ENCODE data around the gene PARD6B.
"Not testable (repeated sequence)": the region's sequence is repeated elsewhere in the genome, so short reads cannot be mapped to it uniquely, and the experiment has no call there.

Gene PARD6B

DNA sequence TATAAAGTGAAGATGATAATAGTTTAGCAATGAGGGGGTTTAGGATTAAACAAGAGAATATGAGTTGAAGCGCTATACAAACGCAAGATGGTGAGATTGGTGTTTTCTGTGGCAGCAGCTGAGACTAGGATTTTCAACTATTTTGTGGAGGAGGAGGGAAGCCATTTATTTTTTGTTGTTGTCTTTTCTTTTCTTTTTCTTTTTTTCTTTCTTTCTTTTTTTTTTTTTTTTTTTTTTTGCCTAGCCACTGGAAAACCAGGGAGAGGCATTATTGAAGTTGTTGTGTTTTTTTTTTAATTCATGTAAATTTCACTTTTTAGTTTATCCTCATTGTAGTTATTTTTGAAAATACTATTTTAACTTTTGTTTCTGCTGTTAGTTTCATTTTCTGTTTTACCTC, 15.9 kb downstream of the PARD6B start:
- no peak for DNase-seq

GRCh38 chr20:50750145-50750671, 18.8 kb downstream of the PARD6B start:
- DNase-seq: no peak

DNA sequence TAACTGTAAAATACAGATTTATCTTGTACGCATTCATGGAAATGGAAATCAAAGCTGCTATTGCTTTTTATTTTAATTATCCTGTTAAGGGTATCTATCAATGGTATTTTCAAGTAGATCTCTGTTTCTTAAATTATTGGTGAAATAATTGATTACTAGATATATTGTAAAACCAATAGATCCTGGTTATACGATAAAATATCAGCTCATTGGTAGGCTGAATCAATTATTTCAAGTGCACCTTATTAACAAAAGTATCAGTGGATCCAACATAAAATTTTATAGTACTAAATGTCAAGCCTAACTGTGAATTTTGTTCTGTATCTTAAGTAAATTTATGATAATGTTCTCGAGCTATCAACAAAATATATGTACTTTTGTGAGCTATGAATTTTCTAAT, 21.8 kb downstream of the PARD6B start:
- no peak for DNase-seq

DNA sequence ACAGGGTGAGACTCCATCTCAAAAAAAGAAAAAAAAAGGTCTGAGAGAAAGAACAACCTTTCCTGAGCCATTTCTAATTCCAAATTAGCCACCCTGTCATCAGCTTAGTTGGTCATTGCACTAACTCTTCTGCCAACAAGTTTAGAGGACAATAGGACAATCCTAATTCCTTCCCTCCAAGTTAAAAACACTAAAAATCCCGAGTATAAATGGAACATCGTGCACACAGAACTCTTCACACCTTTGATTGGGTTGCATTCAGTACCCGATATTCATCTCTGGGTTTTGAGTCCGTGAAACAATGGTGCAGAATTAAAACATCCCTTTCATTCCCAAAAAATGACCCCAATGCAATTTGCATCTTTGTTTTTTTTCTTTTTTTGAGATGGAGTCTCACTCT, 23.0 kb downstream of the PARD6B start:
- no peak for DNase-seq

- no peak for DNase-seq
These were observed 25.1 kb downstream of the PARD6B start for GRCh38 chr20:50756447-50756846.

DNA sequence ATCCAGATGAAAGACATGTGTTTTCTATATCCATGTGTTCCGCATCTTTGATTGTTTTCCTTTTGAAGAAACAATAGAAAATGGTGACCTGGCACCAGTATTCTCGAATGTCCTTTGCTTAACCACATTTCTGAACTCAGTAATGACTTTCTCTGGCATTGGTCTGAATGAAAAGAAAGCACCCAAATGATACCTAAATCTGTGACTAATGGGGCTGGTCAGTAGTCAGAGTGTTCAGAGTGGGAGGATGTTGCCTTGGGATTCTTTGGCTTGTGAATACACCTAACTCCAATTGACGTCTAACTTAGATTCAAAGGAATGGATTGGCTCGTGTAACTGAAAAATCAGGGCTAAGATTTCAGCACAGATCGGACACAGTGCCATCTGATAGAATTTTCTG, 27.1 kb downstream of the PARD6B start:
- DNase-seq: no peak

DNA sequence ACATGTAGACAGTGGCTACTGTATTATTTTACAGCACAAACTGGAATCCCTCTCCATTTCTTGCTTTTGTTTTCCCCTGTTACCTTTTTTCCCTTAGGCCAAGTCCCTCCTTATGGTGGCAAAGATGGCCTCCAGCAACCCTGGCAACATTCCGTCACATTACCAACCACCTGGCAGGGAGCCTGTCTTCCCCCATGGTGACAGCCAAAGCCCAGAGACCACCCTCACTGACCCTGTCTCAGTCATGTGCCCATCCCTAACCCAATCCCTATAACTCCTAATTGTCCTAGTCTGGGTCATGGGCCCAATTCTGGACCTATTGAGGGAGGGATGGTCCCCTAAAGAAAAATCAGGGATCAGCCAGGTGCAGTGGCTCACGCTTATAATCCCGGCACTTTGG, 27.6 kb downstream of the PARD6B start:
- DNase-seq: no peak

GRCh38 chr20:50759678-50760077, 28.3 kb downstream of the PARD6B start:
- DNase-seq: no peak

DNA sequence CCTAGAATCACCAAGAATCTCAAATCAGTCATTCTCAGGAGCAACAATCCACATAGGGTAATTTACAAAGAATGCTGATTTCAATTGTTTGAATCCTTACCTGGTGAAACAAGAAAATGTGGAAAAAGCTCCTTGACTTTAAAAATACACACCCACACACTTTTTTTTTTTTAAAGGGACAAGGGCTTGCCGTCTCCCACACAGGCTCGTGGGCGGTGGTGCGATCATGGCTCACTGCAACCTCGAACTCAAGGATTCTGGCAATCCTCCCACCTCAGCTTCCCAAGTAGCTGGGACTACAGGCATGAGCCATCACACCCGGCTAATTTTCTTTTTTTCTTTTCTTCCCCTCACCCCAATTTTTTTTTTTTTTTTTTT, 30.7 kb downstream of the PARD6B start:
- no peak for DNase-seq

GRCh38 chr20:50762435-50763220, 31.2 kb downstream of the PARD6B start:
- no peak for DNase-seq

DNA sequence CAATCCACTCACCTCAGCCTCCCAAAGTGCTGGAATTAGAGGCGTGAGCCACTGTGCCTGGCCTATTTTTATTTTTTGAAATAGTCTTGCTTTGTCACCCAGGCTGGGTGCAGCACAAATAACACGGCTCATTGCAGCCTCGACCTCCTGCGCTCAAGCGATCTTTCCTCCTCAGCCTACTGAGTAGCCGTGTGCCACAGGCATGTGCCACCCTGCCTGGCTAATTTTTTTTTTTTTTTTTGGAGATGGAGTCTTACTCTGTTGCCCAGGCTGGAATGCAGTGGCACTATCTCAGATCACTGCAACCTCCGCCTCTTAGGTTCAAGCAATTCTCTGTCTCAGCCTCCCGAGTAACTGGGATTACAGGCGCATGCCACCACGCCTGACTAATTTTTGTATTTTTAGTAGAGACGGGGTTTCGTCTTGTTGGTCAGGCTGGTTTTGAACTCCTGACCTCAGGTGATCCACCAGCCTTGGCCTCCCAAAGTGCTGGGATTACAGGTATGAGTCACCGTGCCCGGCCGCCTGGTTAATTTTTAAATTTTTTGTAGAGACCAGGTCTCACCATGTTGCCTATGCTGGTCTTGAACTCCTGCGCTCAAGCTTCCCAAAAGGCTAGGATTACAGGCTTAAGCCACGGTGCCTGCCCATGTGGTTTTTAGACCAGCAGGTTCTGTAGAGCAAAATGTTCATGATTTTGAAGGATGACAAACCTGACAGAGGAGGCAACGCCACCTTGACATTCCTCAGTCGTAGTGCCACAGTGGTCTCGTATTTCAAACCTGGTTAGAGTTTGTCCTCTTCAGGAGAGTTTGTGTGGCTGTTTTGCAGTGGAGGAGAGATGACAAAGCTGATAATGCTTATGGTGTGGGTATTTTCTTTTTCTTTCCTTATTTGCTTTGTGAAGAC, 32.4 kb downstream of the PARD6B start:
- not testable (repeated sequence) for DNase-seq

DNA sequence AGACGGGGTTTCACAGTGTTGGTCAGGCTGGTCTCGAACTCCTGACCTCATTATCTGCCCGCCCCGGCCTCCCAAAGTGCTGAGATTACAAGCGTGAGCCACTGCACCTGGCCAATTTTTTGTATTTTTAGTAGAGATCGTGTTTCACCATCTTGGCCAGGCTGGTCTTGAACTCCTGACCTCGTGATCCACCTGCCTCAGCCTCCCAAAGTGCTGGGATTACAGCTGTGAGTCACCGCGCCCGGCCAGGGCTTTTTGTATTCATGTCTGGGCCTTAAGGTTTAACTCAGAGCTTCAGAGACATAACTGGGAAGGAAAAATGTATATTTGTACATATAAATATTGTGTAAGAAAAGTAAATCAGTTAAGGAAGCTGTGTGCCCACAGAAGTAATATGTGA, 33.9 kb downstream of the PARD6B start:
- DNase-seq: not testable (repeated sequence)

DNA sequence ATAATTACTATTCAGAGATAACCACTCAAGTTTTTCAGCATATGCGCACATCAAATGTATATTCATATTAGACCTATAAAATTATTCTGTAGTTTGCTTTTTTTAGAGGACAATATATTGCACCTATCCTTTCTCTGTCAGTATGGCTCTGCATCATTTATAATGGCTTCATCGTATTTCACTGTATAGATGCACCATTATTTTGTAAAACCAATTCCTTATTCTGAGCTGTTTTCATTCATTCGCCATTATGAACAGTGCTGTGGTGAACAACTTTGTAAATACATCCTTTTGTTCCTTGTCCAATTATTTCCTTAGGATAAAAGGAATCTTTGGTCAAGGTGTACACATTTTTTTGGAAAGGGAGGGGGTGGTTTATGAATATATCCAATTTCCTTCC, 34.3 kb downstream of the PARD6B start:
- DNase-seq: no peak

DNA sequence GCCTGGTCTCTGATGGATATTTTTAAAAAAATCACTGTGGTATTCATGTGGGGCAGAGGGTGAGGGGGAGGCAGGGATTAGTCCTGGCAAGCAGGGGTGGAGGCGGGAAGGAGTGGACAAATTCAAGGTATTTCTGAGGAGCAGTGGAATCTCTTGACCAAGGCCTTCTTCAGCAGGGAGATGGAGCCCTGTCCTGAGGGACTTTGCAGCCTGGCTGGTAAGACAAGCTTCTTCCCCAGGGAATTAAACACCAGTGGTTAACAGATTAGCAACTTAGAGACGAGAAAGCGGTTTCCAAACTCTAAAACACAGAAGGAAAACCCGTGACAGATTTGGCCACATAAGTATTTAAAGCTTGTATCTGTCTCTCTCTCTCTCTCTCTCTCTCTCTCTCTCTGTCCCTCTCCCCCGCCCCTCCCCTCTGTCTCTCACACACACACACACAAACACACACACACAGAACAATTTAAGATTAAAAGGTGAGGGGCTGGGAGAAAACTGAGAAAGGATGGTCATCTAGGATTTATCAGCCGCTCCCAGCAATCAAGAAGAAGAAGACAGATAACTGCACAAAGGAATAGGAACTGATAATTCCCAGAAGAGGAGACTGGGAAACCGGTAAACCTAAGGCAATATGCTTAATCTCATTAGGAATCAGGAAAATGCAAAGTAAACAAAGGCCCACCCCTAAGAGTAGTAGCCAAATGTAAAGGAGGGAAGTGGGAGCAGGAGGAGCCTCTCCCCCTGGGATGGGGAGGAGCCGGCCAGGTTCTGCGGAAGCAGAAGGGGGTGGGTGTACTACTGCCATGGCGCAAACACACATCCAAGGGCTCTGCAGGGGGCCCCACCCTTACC, 35.8 kb downstream of the PARD6B start:
- not testable (repeated sequence) for DNase-seq

DNA sequence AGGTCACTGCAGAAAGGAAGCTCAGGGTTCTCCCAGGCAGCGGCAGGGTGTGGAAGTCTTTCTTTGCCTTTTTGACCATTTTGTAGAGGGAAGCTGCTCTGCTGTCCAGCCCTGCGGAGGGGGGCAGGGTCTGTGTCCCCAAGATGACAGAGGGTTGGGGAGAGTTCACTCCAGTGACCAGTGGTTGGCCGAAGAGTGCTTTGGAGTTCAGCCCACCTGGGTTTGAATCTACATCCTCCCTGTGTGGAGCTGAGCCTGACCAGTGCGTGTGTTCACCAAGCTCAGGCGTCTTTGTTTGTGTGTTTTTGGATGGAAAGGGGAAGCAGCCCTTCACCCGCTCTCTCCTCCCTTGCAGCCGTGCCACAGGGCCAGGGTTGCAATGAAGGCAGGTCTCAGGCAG, 37.6 kb downstream of the PARD6B start:
- not testable (repeated sequence) for DNase-seq

DNA sequence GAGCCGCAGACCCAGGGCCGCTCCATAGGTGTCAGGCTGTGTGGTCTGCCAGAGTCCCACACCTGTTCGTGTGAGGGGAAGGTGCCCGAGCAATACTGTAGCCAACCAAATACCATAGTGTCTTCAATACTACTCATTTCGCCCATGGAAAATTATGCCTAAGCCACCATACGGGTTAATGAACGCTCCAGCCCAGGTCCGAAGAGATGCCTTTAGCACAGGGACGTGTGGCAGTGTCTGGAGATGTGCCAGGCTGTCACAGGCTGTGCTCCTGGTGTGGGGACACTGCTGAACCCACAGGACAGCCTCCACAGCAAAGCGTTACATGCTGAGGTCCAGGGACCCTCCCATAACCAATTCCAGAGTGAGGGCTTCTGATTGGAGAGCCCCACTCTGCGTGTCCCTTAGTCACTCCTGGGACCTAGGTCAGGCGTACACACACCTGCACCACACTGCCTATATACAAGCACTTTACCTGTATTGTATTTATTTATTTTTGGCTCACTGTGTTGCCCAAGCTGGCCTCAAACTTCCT, 38.2 kb downstream of the PARD6B start:
- not testable (repeated sequence) for DNase-seq

DNA sequence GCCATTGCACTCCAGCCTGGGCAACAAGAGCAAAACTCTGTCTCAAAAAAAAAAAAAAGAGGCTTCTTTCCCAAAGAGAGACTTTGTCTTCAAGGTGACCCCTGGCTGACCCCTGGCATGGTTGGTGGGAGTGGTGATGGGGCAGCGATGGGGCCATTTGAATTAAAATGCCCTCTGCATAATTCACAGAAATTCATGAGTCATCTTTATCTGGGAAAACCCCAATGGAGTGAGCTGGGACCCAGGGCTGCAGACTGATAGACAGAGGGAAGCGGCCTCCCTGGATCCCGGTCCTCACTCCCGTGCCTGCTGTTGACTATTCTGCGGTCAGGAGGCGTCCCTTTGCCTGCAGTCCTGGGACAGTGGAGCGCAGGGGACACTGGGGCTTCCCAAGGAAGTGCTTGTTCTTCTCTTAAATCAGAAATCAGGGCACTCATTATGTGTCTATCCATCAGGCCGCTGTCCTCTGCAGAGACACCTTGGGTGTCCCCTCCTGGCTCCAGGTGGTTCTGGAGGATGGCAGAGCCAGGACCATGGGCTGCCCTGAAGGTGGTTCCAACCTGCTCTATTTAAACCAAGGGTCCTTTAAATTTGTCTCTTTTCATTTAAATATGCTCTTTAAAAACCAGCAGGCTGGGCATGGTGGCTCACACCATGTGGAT, 40.2 kb downstream of the PARD6B start:
- DNase-seq: not testable (repeated sequence)

- no peak for DNase-seq
These were observed 41.2 kb downstream of the PARD6B start for GRCh38 chr20:50772420-50773185.

DNA sequence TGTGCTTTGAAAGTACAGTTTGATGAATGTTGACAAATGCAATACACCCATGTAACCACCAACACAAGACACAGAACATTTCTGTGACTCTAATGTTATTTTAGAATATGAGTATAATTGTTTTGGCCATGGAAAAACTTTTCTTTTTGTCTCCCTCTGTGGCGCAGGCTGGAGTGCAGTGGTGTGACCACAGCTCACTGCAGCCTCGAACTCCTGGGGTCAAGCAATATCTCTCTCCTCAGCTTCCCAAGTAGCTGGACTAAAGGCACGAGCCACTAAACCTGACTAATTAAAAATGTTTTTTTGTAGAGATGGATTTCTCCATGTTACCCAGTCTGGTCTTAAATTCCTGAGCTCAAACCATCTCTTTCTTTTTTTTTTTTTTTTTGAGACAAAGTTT, 43.1 kb downstream of the PARD6B start:
- no peak for DNase-seq

- DNase-seq: no peak
These were observed 44.9 kb downstream of the PARD6B start for GRCh38 chr20:50776122-50776817.

DNA sequence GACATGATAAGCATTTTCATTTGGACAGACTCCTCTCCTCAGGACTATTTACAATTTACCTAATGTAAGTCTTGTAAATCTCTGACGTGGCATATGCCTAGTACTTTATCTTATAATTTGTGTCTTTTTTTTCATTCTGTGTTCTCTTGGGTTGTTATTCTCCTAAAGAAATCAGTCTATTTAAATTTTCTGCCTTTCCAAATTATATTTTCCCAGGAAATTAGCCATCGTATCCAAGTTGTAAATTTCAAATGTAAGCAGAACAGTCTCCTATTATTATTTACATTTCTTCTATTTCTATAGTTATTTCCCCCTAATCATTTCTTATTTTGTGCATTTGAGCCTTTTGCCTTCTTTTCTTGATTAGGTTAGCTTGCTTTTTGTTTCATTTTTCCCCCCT, 46.0 kb downstream of the PARD6B start:
- no peak for DNase-seq
